ENCODE data around the gene PMIS2. TPM values are rescaled to one million over a fixed set of nuclear protein-coding genes. Genes with fewer than 3 reads are reported as not detected.

The PMIS2 gene
- total RNA-seq, 1 donor from 2014 or later: not detected

DNA sequence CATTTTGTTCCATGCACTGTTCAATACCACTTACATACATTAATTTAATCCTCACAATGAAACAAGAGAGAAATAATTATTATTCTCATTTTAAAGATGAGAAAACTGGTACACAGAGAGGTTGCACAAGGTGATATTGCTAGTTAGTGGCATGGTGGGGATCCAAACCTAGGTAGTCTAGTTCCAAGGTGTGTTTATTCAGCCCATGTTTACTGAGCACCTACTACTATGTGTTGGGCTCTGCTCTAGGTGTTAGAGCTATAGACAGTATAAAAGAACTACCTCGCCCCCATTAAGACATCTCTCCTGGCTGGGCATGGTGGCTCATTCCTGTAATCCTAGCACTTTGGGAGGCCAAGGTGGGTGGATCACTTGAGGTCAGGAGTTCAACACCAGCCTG, 3.2 kb upstream of the PMIS2 start:
- no peak overlapping the region for H3K27ac Mint-ChIP-seq (ENCODE audit: unreplicated experiment)
- Histone ChIP-seq H3K4me3 (ENCODE audit: insufficient read depth, low read depth, low read length) (no peak overlapping the region), H3K36me3 (ENCODE audit: insufficient read depth, low read length) (no peaks in the 10 kb centered on the region), H2AFZ (ENCODE audit: low read depth, low read length) (no peak overlapping the region), H3K79me2 (ENCODE audit: insufficient read depth, low read length) (no peaks in the 10 kb centered on the region), H3K4me1 (ENCODE audit: insufficient read depth, low read length) (no peaks in the 10 kb centered on the region), H3K9me3 (ENCODE audit: insufficient read depth, low read depth, low read length) (no peaks in the 10 kb centered on the region), H3K9ac (ENCODE audit: low read length) (no peak overlapping the region), H3K27ac (ENCODE audit: low read depth, low read length) (no peak overlapping the region), H4K20me1 (ENCODE audit: insufficient read depth, low read length) (no peaks in the 10 kb centered on the region), H3K4me2 (ENCODE audit: low read length) (no peak overlapping the region), H3K27me3 (ENCODE audit: insufficient read depth, low read length) (peaks cover 5% of the 10 kb centered on the region)
- peaks cover 8% of the 10 kb centered on the region for H3K9me3 Mint-ChIP-seq (ENCODE audit: unreplicated experiment)
- no peak for DNase-seq (ENCODE audit: low read depth)
- peaks cover 5% of the 10 kb centered on the region for H3K4me1 Mint-ChIP-seq (ENCODE audit: low read depth, unreplicated experiment)
- H3K27me3 Mint-ChIP-seq (ENCODE audit: low read depth, unreplicated experiment): peaks cover 35% of the 10 kb centered on the region
- no peaks in the 10 kb centered on the region for H3K36me3 Mint-ChIP-seq (ENCODE audit: low read depth, unreplicated experiment)
- TF ChIP-seq EZH2 (IDR thresholded peaks at IDR 0.05; ENCODE audit: insufficient read depth, low read length): no peak
- no peak for TF ChIP-seq CTCF (IDR thresholded peaks at IDR 0.05; ENCODE audit: insufficient read depth, low read depth, low read length)
- no peak overlapping the region for H3K4me3 Mint-ChIP-seq (ENCODE audit: unreplicated experiment)
- no peak for FAIRE-seq

DNA sequence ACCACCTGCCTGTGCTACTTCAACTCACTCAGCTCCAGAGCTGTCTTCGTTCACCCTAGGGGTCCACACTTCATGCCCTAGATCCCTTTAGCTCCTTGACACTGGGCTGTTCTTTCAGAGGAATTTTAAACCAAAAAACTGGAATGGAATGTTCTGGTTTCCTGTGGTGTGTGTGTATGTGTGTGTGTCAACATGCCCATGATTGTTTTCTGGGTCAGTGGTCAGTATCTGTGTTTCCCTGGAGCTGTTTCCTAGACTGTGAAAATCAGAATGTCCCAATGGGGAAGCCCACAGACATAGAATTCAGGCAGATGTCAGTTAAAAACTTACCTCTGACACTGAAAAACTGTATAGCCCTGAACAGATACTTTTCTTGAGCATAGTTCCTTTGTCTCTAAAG, 1.3 kb downstream of the PMIS2 start:
- TF ChIP-seq EZH2 (IDR thresholded peaks at IDR 0.05; ENCODE audit: insufficient read depth, low read length): no peak
- no peak for TF ChIP-seq CTCF (IDR thresholded peaks at IDR 0.05; ENCODE audit: insufficient read depth, low read depth, low read length)
- H3K36me3 Mint-ChIP-seq (ENCODE audit: low read depth, unreplicated experiment): no peaks in the 10 kb centered on the region
- H3K4me3 Mint-ChIP-seq (ENCODE audit: unreplicated experiment): no peak overlapping the region

GRCh38 chr19:35590875-35591274, 4.9 kb downstream of the PMIS2 start:
- DNase-seq (ENCODE audit: low read depth): no peak
- H4K20me1 ChIP-seq (ENCODE audit: insufficient read depth, low read length): no peaks in the 10 kb centered on the region
- H3K4me3 ChIP-seq (ENCODE audit: insufficient read depth, low read depth, low read length): no peak overlapping the region
- Mint-ChIP-seq H3K4me3 (ENCODE audit: unreplicated experiment) (no peak overlapping the region), H3K27ac (ENCODE audit: unreplicated experiment) (no peak overlapping the region), H3K36me3 (ENCODE audit: low read depth, unreplicated experiment) (no peaks in the 10 kb centered on the region), H3K27me3 (ENCODE audit: low read depth, unreplicated experiment) (peaks cover 24% of the 10 kb centered on the region), H3K9me3 (ENCODE audit: unreplicated experiment) (peaks cover 3% of the 10 kb centered on the region), H3K4me1 (ENCODE audit: low read depth, unreplicated experiment) (peaks cover 5% of the 10 kb centered on the region)
- no peak overlapping the region for H3K27ac ChIP-seq (ENCODE audit: low read depth, low read length)
- TF ChIP-seq EZH2 (IDR thresholded peaks at IDR 0.05; ENCODE audit: insufficient read depth, low read length) (no peak), CTCF (IDR thresholded peaks at IDR 0.05; ENCODE audit: insufficient read depth, low read depth, low read length) (no peak)
- no peak overlapping the region for H2AFZ ChIP-seq (ENCODE audit: low read depth, low read length)
- no peaks in the 10 kb centered on the region for H3K4me1 ChIP-seq (ENCODE audit: insufficient read depth, low read length)
- H3K4me2 ChIP-seq (ENCODE audit: low read length): no peak overlapping the region
- H3K9ac ChIP-seq (ENCODE audit: low read length): no peak overlapping the region
- no peak for FAIRE-seq
- no peaks in the 10 kb centered on the region for H3K9me3 ChIP-seq (ENCODE audit: insufficient read depth, low read depth, low read length)
- no peaks in the 10 kb centered on the region for H3K27me3 ChIP-seq (ENCODE audit: insufficient read depth, low read length)
- no peaks in the 10 kb centered on the region for H3K36me3 ChIP-seq (ENCODE audit: insufficient read depth, low read length)
- no peaks in the 10 kb centered on the region for H3K79me2 ChIP-seq (ENCODE audit: insufficient read depth, low read length)

More for the DNA sequence above, 1.3 kb downstream of the PMIS2 start:
- H3K9me3 Mint-ChIP-seq (ENCODE audit: unreplicated experiment): peaks cover 7% of the 10 kb centered on the region
- H3K4me1 ChIP-seq (ENCODE audit: insufficient read depth, low read length): no peaks in the 10 kb centered on the region
- H4K20me1 ChIP-seq (ENCODE audit: insufficient read depth, low read length): no peaks in the 10 kb centered on the region
- H3K36me3 ChIP-seq (ENCODE audit: insufficient read depth, low read length): no peaks in the 10 kb centered on the region
- peaks cover 5% of the 10 kb centered on the region for H3K4me1 Mint-ChIP-seq (ENCODE audit: low read depth, unreplicated experiment)
- no peaks in the 10 kb centered on the region for H3K9me3 ChIP-seq (ENCODE audit: insufficient read depth, low read depth, low read length)
- FAIRE-seq (no peak), DNase-seq (ENCODE audit: low read depth) (no peak)
- peaks cover 47% of the 10 kb centered on the region for H3K27me3 Mint-ChIP-seq (ENCODE audit: low read depth, unreplicated experiment)
- no peak overlapping the region for H3K4me3 ChIP-seq (ENCODE audit: insufficient read depth, low read depth, low read length)
- H3K27ac Mint-ChIP-seq (ENCODE audit: unreplicated experiment): no peak overlapping the region
- H3K79me2 ChIP-seq (ENCODE audit: insufficient read depth, low read length): no peaks in the 10 kb centered on the region
- H3K4me2 ChIP-seq (ENCODE audit: low read length): no peak overlapping the region
- no peak overlapping the region for H2AFZ ChIP-seq (ENCODE audit: low read depth, low read length)
- H3K27me3 ChIP-seq (ENCODE audit: insufficient read depth, low read length): peaks cover 5% of the 10 kb centered on the region
- no peak overlapping the region for H3K27ac ChIP-seq (ENCODE audit: low read depth, low read length)
- no peak overlapping the region for H3K9ac ChIP-seq (ENCODE audit: low read length)
